OCI-LY7 (cell line): ENCODE measurements around the gene ISY1. TPM values are rescaled to one million over a fixed set of nuclear protein-coding genes. Genes with fewer than 3 reads are reported as not detected.
A peak's percentile ranks its signal among the peaks of the same experiment; 100 is the strongest.

Experiments
- BruUV-seq: library from RNA; stranded (reverse); fragments of 400-500 nt; replicated peaks from 2 replicates; lab custom pipeline; 2021; lab: Mats Ljungman, UMichigan
- CTCF ChIA-PET: fragments of 300-600 bp; sonication (Branson Sonifier 250); formaldehyde crosslinking; loops from one replicate; lab custom pipeline; 2022; ENCODE audit warnings: antibody characterized with exemption; ENCODE audit not compliant: unreplicated experiment; lab: Charles Lee
- POLR2A ChIA-PET: fragments of 300-600 bp; sonication (Branson Sonifier 250); formaldehyde crosslinking; loops from one replicate; lab custom pipeline; 2022; ENCODE audit warnings: antibody characterized with exemption; lab: Charles Lee
- DNase-seq: peaks from one replicate; pipeline ENCODE4 v3.0.0-alpha.2; 2015; ENCODE audit warnings: low spot score
- H2AFZ ChIP-seq: fragments of 200-600 bp; sonication (generic), shearing (Covaris generic); 2 replicates; pipeline ENCODE4 v1.6.1; 2014; ENCODE audit warnings: mild to moderate bottlenecking, antibody characterized with exemption, low read length, moderate library complexity
- H3K27ac ChIP-seq: fragments of 200-600 bp; sonication (generic); 2 replicates; pipeline ENCODE4 v1.5.1; 2014; ENCODE audit warnings: mixed run types, low read depth, mild to moderate bottlenecking, moderate library complexity, low read length, inconsistent platforms; ENCODE audit not compliant: poor library complexity, severe bottlenecking
- H3K36me3 ChIP-seq: fragments of 200-600 bp; sonication (generic); 2 replicates; pipeline ENCODE4 v1.6.1; 2014; ENCODE audit warnings: mild to moderate bottlenecking, antibody characterized with exemption, low read length, moderate library complexity, mixed read lengths; ENCODE audit not compliant: insufficient read depth
- H3K4me1 ChIP-seq: fragments of 200-600 bp; sonication (generic); 2 replicates; pipeline ENCODE4 v1.5.1; 2014; ENCODE audit warnings: mild to moderate bottlenecking, low read length; ENCODE audit not compliant: insufficient read depth, poor library complexity, severe bottlenecking
- H3K4me2 ChIP-seq: fragments of 200-600 bp; sonication (generic); 2 replicates; pipeline ENCODE4 v1.6.1; 2014; ENCODE audit warnings: mild to moderate bottlenecking, low read length
- H3K4me3 ChIP-seq: fragments of 200-600 bp; sonication (generic); 2 replicates; pipeline ENCODE4 v1.5.1; 2014; ENCODE audit warnings: mild to moderate bottlenecking, low read depth, low read length; ENCODE audit not compliant: poor library complexity, severe bottlenecking
- H3K79me2 ChIP-seq: fragments of 200-600 bp; sonication (generic); 2 replicates; pipeline ENCODE4 v1.6.1; 2016; ENCODE audit warnings: low read depth, mild to moderate bottlenecking, low read length, moderate library complexity, mixed read lengths; ENCODE audit not compliant: insufficient read depth
- H3K9me2 ChIP-seq: fragments of 200-600 bp; sonication (generic); 2 replicates; pipeline ENCODE4 v1.6.1; 2016; ENCODE audit warnings: mild to moderate bottlenecking, low read length, mixed read lengths; ENCODE audit not compliant: insufficient read depth
- H3K9me3 ChIP-seq: fragments of 200-600 bp; sonication (generic); 2 replicates; pipeline ENCODE4 v1.6.1; 2014; ENCODE audit warnings: mild to moderate bottlenecking, mixed run types, low read length, mixed read lengths
- H4K20me1 ChIP-seq: fragments of 200-600 bp; sonication (generic); 2 replicates; pipeline ENCODE4 v1.6.1; 2014; ENCODE audit warnings: mild to moderate bottlenecking, antibody characterized with exemption, low read length, moderate library complexity, mixed read lengths; ENCODE audit not compliant: insufficient read depth
- CTCF ChIP-seq: fragments of 200-600 bp; sonication (generic); conservative IDR thresholded peaks from 2 replicates; pipeline ENCODE4 v1.5.1; 2014; ENCODE audit warnings: mild to moderate bottlenecking, antibody characterized with exemption, low read length, moderate library complexity, mixed read lengths
- EZH2phosphoT487 ChIP-seq: fragments of 200-600 bp; sonication (generic); IDR thresholded peaks from 2 replicates; pipeline ENCODE4 v1.6.1; 2018; ENCODE audit warnings: low read depth, borderline replicate concordance, mild to moderate bottlenecking, mixed run types, antibody characterized with exemption, low read length, moderate library complexity, mixed read lengths
- intact Hi-C: fragments of 100-400 bp; cut with micrococcal nuclease; formaldehyde crosslinking; loops from one replicate; pipeline ENCODE4 v1.10.0; 2022; ENCODE audit not compliant: unreplicated experiment
- total RNA-seq, 2 experiments: library from RNA; depleted of rRNA in 1 of 2; stranded (reverse); fragments of >200 nt in 1 of 2; shearing (Covaris generic) in 1 of 2; gene quantifications; 2 replicates each; pipeline ENCODE4 v1.2.3, GENCODE V29; 2014 to 2022

The ISY1 gene
- total RNA-seq, 2 experiments from 2014 or later = 34.5 to 62.1 TPM

GRCh38 chr3:129120254-129121004 lies 40.4 kb downstream of the ISY1 start:
- Histone ChIP-seq H3K9me3 (no peaks in the 10 kb centered on the region), H4K20me1 (no peaks in the 10 kb centered on the region), H2AFZ (peak overlapping the region; percentile 45; the same call in 1 of the 2 replicates), H3K4me3 (peak overlapping the region; percentile 74), H3K9me2 (no peaks in the 10 kb centered on the region), H3K36me3 (peaks cover 22% of the 10 kb centered on the region; the same call in 1 of the 2 replicates), H3K27ac (peak overlapping the region; percentile 92), H3K79me2 (peaks cover 31% of the 10 kb centered on the region), H3K4me2 (peak overlapping the region; percentile 95), H3K4me1 (peaks cover 65% of the 10 kb centered on the region)
- BruUV-seq = TSS peak; percentile 98
- DNase-seq = peak; percentile 97
- ChIA-PET POLR2A (interaction anchor here (0.8 to 2.0 kb wide), 5 partner anchors 11 to 126 kb away, joined by 4 to 6 read pairs (median 4); no protein-coding TSS in a partner anchor), CTCF (interaction anchor here (0.6 to 1.1 kb wide), 4 partner anchors 14 to 458 kb away, joined by 3 to 4 read pairs (median 3); no protein-coding TSS in a partner anchor)
- intact Hi-C loops = loop anchor here (1.0 to 5.0 kb wide), 5 partner anchors 41 to 129 kb away; partner anchors contain the start of genes CNBP, COPG1 and ISY1
- TF ChIP-seq CTCF (no peak), EZH2phosphoT487 (no peak)

GRCh38 chr3:129119365-129120100 lies 41.3 kb downstream of the ISY1 start:
- Histone ChIP-seq H3K36me3 (peaks cover 28% of the 10 kb centered on the region; the same call in 1 of the 2 replicates), H3K4me3 (peak overlapping the region; percentile 74), H4K20me1 (no peaks in the 10 kb centered on the region), H3K27ac (peak overlapping the region; percentile 92), H3K9me3 (no peaks in the 10 kb centered on the region), H3K4me2 (peak overlapping the region; percentile 95), H2AFZ (peak overlapping the region; percentile 45; the same call in 1 of the 2 replicates), H3K4me1 (peaks cover 65% of the 10 kb centered on the region), H3K79me2 (peaks cover 31% of the 10 kb centered on the region), H3K9me2 (no peaks in the 10 kb centered on the region)
- ChIA-PET CTCF (interaction anchor here (0.6 to 1.1 kb wide), 2 partner anchors 66 to 457 kb away, joined by 3 read pairs; no protein-coding TSS in a partner anchor), POLR2A (interaction anchor here (0.6 to 2.0 kb wide), 5 partner anchors 19 to 281 kb away, joined by 3 to 5 read pairs (median 4); no protein-coding TSS in a partner anchor)
- no peak for TF ChIP-seq EZH2phosphoT487
- TF ChIP-seq CTCF = no peak
- intact Hi-C loops = loop anchor here (1.0 to 5.0 kb wide), 5 partner anchors 42 to 130 kb away; partner anchors contain the start of genes CNBP, COPG1 and ISY1
- no peak for DNase-seq
- BruUV-seq = no TSS peak
